NCI-H82 treated with DMSO at 0.1 percent for 48 hours (cell line): ENCODE data around the gene CCDC78.

ENCODE experiments used
- DNase-seq: peaks from one replicate; lab custom pipeline; 2025; ENCODE audit not compliant: unreplicated experiment; lab: John Stamatoyannopoulos, UW

CCDC78 gene

GRCh38 chr16:740459-740763 is 14.2 kb upstream of the CCDC78 start:
- no peak for DNase-seq

- DNase-seq, result no peak
Observed at GRCh38 chr16:739560-740458, 13.6 kb upstream of the CCDC78 start.

- DNase-seq, result no peak
Observed at GRCh38 chr16:736936-737481, 10.8 kb upstream of the CCDC78 start.

- no peak for DNase-seq
Observed at GRCh38 chr16:735982-736453, 9.8 kb upstream of the CCDC78 start.

- DNase-seq, result no peak
Observed at GRCh38 chr16:734981-735881, 9.0 kb upstream of the CCDC78 start.

GRCh38 chr16:734208-734980 is 8.2 kb upstream of the CCDC78 start:
- DNase-seq, result no peak

- DNase-seq, result no peak
Observed at GRCh38 chr16:733382-734207, 7.4 kb upstream of the CCDC78 start.

GRCh38 chr16:732936-733335 is 6.7 kb upstream of the CCDC78 start:
- DNase-seq, result no peak

- DNase-seq, result no peak
Observed at GRCh38 chr16:732332-732731, 6.1 kb upstream of the CCDC78 start.

- no peak for DNase-seq
Observed at GRCh38 chr16:730666-731509, 4.6 kb upstream of the CCDC78 start.

- no peak for DNase-seq
Observed at GRCh38 chr16:729768-730665, 3.8 kb upstream of the CCDC78 start.

- DNase-seq, result no peak
Observed at GRCh38 chr16:728890-729744, 2.9 kb upstream of the CCDC78 start.

GRCh38 chr16:728131-728889 is 2.1 kb upstream of the CCDC78 start:
- DNase-seq, result peak; percentile 21

- DNase-seq, result no peak
Observed at GRCh38 chr16:727291-727977, 1.2 kb upstream of the CCDC78 start.

- DNase-seq, result no peak
Observed at GRCh38 chr16:726188-726437, 130 bp downstream of the CCDC78 start.

- no peak for DNase-seq
Observed at GRCh38 chr16:725463-726187, 618 bp downstream of the CCDC78 start.
